Liver (tissue), 3 donors: ENCODE measurements around the gene CELSR2.

Experiments used
- EGR1 ChIP-seq, 2 donors: IDR thresholded peaks; 2 replicates each; pipeline ENCODE4 v1.6.1; 2016 to 2018; ENCODE audit warnings: antibody characterized with exemption in 2 of 2, low read depth in 2 of 2
- GABPA ChIP-seq, 2 donors: IDR thresholded peaks in 1 of 2; conservative IDR thresholded peaks in 1 of 2; 2 replicates each; pipeline ENCODE4 v1.6.1; 2016; ENCODE audit warnings: antibody characterized with exemption in 2 of 2, mild to moderate bottlenecking in 1 of 2, moderate library complexity in 1 of 2
- HNF4A ChIP-seq, 2 donors: conservative IDR thresholded peaks; 2 replicates each; pipeline ENCODE4 v1.6.1; 2016; ENCODE audit warnings: antibody characterized with exemption in 2 of 2, mild to moderate bottlenecking in 2 of 2
- HNF4G ChIP-seq: IDR thresholded peaks from 2 replicates; pipeline ENCODE4 v1.6.1; 2016; ENCODE audit warnings: antibody characterized with exemption
- NR2F2 ChIP-seq: IDR thresholded peaks from 2 replicates; pipeline ENCODE4 v1.6.1; 2016; ENCODE audit warnings: antibody characterized with exemption
- RAD21 ChIP-seq, 2 donors: IDR thresholded peaks; 2 replicates each; pipeline ENCODE4 v1.6.1; 2016; ENCODE audit warnings: antibody characterized with exemption in 2 of 2, mild to moderate bottlenecking in 2 of 2
- SP1 ChIP-seq: IDR thresholded peaks from 2 replicates; pipeline ENCODE4 v1.6.1; 2018; ENCODE audit warnings: antibody characterized with exemption, mild to moderate bottlenecking
- TAF1 ChIP-seq: conservative IDR thresholded peaks from 2 replicates; pipeline ENCODE4 v1.6.1; 2016; ENCODE audit warnings: antibody characterized with exemption, mild to moderate bottlenecking
- YY1 ChIP-seq: IDR thresholded peaks from 2 replicates; pipeline ENCODE4 v1.6.1; 2016; ENCODE audit warnings: antibody characterized with exemption, mild to moderate bottlenecking
- TF ChIP-seq, protein P1 (sequence below): IDR thresholded peaks from 2 replicates; pipeline ENCODE4 v1.6.1; 2016; ENCODE audit warnings: antibody characterized with exemption
- TF ChIP-seq, protein P2 (sequence below): fragments of 150-350 bp; IDR thresholded peaks from 2 replicates; pipeline ENCODE4 v1.5.1; 2017; ENCODE audit warnings: improper control_type of control experiment, low read depth, low read length; ENCODE audit not compliant: missing input control
- TF ChIP-seq, protein P3 (sequence below): IDR thresholded peaks from 2 replicates; pipeline ENCODE4 v1.6.1; 2016; ENCODE audit warnings: antibody characterized with exemption, mild to moderate bottlenecking
- TF ChIP-seq, protein P4 (sequence below): IDR thresholded peaks from 2 replicates; pipeline ENCODE4 v1.6.1; 2016; ENCODE audit warnings: antibody characterized with exemption
- donor health status: healthy.
- donor health status: healthy.

DNA sequence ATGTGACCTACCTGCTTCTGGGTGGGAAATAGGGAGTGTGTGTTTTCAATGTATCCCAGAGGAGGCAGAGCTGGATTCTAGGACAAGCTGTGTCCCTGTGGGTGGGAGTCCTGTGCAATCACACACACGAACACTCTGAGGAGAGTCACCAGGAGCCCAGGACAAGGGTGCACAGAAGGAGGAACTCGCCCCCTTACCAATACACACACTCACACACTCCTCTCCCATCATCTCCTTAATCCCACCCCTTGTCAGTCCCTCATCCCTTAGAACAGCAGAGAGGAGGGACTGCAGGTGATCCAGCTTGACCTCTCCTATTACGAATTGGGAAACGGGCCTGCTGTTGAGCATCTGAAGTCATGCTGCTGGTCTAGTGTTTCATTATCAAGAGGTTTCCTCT, 65.9 kb downstream of the CELSR2 start:
- TF ChIP-seq, protein P1, sequence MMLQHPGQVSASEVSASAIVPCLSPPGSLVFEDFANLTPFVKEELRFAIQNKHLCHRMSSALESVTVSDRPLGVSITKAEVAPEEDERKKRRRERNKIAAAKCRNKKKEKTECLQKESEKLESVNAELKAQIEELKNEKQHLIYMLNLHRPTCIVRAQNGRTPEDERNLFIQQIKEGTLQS: no peak
- TF ChIP-seq, protein P2, sequence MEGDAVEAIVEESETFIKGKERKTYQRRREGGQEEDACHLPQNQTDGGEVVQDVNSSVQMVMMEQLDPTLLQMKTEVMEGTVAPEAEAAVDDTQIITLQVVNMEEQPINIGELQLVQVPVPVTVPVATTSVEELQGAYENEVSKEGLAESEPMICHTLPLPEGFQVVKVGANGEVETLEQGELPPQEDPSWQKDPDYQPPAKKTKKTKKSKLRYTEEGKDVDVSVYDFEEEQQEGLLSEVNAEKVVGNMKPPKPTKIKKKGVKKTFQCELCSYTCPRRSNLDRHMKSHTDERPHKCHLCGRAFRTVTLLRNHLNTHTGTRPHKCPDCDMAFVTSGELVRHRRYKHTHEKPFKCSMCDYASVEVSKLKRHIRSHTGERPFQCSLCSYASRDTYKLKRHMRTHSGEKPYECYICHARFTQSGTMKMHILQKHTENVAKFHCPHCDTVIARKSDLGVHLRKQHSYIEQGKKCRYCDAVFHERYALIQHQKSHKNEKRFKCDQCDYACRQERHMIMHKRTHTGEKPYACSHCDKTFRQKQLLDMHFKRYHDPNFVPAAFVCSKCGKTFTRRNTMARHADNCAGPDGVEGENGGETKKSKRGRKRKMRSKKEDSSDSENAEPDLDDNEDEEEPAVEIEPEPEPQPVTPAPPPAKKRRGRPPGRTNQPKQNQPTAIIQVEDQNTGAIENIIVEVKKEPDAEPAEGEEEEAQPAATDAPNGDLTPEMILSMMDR: no peak
- TF ChIP-seq NR2F2: no peak
- no peak for TF ChIP-seq EGR1 (IDR thresholded peaks at IDR 0.05; ENCODE audit: low read depth in 2 of 2)
- no peak for TF ChIP-seq HNF4G
- TF ChIP-seq, protein P3, sequence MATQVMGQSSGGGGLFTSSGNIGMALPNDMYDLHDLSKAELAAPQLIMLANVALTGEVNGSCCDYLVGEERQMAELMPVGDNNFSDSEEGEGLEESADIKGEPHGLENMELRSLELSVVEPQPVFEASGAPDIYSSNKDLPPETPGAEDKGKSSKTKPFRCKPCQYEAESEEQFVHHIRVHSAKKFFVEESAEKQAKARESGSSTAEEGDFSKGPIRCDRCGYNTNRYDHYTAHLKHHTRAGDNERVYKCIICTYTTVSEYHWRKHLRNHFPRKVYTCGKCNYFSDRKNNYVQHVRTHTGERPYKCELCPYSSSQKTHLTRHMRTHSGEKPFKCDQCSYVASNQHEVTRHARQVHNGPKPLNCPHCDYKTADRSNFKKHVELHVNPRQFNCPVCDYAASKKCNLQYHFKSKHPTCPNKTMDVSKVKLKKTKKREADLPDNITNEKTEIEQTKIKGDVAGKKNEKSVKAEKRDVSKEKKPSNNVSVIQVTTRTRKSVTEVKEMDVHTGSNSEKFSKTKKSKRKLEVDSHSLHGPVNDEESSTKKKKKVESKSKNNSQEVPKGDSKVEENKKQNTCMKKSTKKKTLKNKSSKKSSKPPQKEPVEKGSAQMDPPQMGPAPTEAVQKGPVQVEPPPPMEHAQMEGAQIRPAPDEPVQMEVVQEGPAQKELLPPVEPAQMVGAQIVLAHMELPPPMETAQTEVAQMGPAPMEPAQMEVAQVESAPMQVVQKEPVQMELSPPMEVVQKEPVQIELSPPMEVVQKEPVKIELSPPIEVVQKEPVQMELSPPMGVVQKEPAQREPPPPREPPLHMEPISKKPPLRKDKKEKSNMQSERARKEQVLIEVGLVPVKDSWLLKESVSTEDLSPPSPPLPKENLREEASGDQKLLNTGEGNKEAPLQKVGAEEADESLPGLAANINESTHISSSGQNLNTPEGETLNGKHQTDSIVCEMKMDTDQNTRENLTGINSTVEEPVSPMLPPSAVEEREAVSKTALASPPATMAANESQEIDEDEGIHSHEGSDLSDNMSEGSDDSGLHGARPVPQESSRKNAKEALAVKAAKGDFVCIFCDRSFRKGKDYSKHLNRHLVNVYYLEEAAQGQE: no peak
- no peak for TF ChIP-seq TAF1
- TF ChIP-seq, protein P4, sequence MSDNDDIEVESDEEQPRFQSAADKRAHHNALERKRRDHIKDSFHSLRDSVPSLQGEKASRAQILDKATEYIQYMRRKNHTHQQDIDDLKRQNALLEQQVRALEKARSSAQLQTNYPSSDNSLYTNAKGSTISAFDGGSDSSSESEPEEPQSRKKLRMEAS: no peak
- TF ChIP-seq SP1: no peak
- no peak for TF ChIP-seq GABPA (IDR thresholded peaks at IDR 0.05 in 1 of 2, conservative IDR thresholded peaks at IDR 0.05 in 1 of 2)
- no peak for TF ChIP-seq RAD21 (IDR thresholded peaks at IDR 0.05)
- no peak for TF ChIP-seq HNF4A (conservative IDR thresholded peaks at IDR 0.05)
- no peak for TF ChIP-seq YY1
